B cell (primary cell): Measurements from ENCODE around the gene LHX5. TPM values are rescaled to one million over a fixed set of nuclear protein-coding genes. Genes with fewer than 3 reads are reported as not detected.

Experiments used
- ATAC-seq: fragments of 200-7000 bp; cut with Tn5 transposase; one replicate; pipeline ENCODE4 v1.10.0; 2021; ENCODE audit warnings: low read depth, mild to moderate bottlenecking, moderate number of reproducible peaks, moderate library complexity
- CTCF ChIA-PET: fragments of 350-600 bp; sonication (Branson Sonifier 250); formaldehyde crosslinking; loops from one replicate; lab custom pipeline; 2021; ENCODE audit warnings: antibody characterized with exemption, inconsistent platforms; lab: Charles Lee
- POLR2A ChIA-PET: fragments of 350-600 bp; sonication (Branson Sonifier 250); formaldehyde crosslinking; loops from one replicate; lab custom pipeline; 2021; ENCODE audit warnings: antibody characterized with exemption; lab: Charles Lee
- DNase-seq: peaks from one replicate; pipeline ENCODE4 v3.0.0; 2013
- H2AFZ ChIP-seq: 2 replicates; pipeline ENCODE4 v1.6.1; 2012; ENCODE audit warnings: mild to moderate bottlenecking, low read depth, low read length; ENCODE audit not compliant: insufficient read depth, poor library complexity, severe bottlenecking
- H3K27ac ChIP-seq, 2 donors: 1 replicate in 1 of 2; 2 replicates in 1 of 2; pipeline ENCODE4 v1.5.1; 2012 to 2013; ENCODE audit warnings: low read length in 2 of 2, mild to moderate bottlenecking in 2 of 2, moderate library complexity in 1 of 2
- H3K27me3 ChIP-seq, 4 experiments: fragments of 200-600 bp in 1 of 4; sonication (generic) in 1 of 4; replicated peaks in 1 of 4; 1 replicate in 2 of 4; 2 replicates in 2 of 4; pipeline versions ENCODE4 v1.6.1 to v1.7.0; 2013 to 2016; ENCODE audit warnings: low read length in 3 of 4, mild to moderate bottlenecking in 2 of 4, mixed read lengths in 1 of 4, moderate library complexity in 1 of 4; ENCODE audit not compliant: insufficient read depth in 4 of 4, control insufficient read depth in 3 of 4; ENCODE audit errors: control extremely low read depth in 1 of 4
- H3K36me3 ChIP-seq, 2 experiments: replicated peaks in 1 of 2; 1 replicate in 1 of 2; 2 replicates in 1 of 2; pipeline versions ENCODE4 v1.6.1 to v1.7.1; 2013; ENCODE audit warnings: low read length in 1 of 2; ENCODE audit not compliant: insufficient read depth in 2 of 2, control insufficient read depth in 1 of 2; ENCODE audit errors: control extremely low read depth in 1 of 2, extremely low read depth in 1 of 2
- H3K4me1 ChIP-seq, 2 donors: fragments of 200-600 bp in 1 of 2; sonication (generic) in 1 of 2; 1 replicate in 1 of 2; 2 replicates in 1 of 2; pipeline versions ENCODE4 v1.5.1 to v1.6.1; 2013 to 2017; ENCODE audit warnings: low read length in 2 of 2; ENCODE audit not compliant: control insufficient read depth in 2 of 2, insufficient read depth in 2 of 2
- H3K4me2 ChIP-seq: replicated peaks from 2 replicates; pipeline ENCODE3; 2012; ENCODE audit warnings: mild to moderate bottlenecking, low read depth, low read length; ENCODE audit not compliant: poor library complexity, severe bottlenecking
- H3K4me3 ChIP-seq, 5 experiments: fragments of 200-600 bp in 1 of 5; sonication (generic) in 1 of 5; 1 replicate in 3 of 5; 2 replicates in 2 of 5; pipeline versions ENCODE4 v1.5.1 to v1.7.0; 2011 to 2016; ENCODE audit warnings: low read length in 4 of 5, mild to moderate bottlenecking in 4 of 5, low read depth in 2 of 5, control low read depth in 1 of 5, moderate library complexity in 1 of 5; ENCODE audit not compliant: insufficient read depth in 1 of 5; ENCODE audit errors: control extremely low read depth in 1 of 5, extremely low read depth in 1 of 5
- H3K79me2 ChIP-seq: fragments of 200-600 bp; sonication (generic); one replicate; pipeline ENCODE4 v1.6.0; 2016; ENCODE audit warnings: low read length; ENCODE audit not compliant: control insufficient read depth, insufficient read depth
- H3K9ac ChIP-seq: fragments of 200-600 bp; sonication (generic); 2 replicates; pipeline ENCODE4 v1.6.1; 2017; ENCODE audit warnings: mild to moderate bottlenecking, low read length, moderate library complexity
- H3K9me3 ChIP-seq, 3 donors: one replicate each; pipeline versions ENCODE4 v1.6.1 to v1.7.1; 2013; ENCODE audit warnings: low read length in 2 of 3; ENCODE audit not compliant: control insufficient read depth in 2 of 3, insufficient read depth in 1 of 3; ENCODE audit errors: control extremely low read depth in 1 of 3
- H4K20me1 ChIP-seq: 2 replicates; pipeline ENCODE4 v1.6.0; 2012; ENCODE audit warnings: mild to moderate bottlenecking, low read length; ENCODE audit not compliant: insufficient read depth, control insufficient read depth, poor library complexity, severe bottlenecking
- H3K27ac Mint-ChIP-seq: one replicate; pipeline ENCODE4 v1.8.0; 2021; ENCODE audit warnings: mixed read lengths
- H3K27me3 Mint-ChIP-seq: one replicate; pipeline ENCODE4 v1.8.0; 2021; ENCODE audit warnings: mixed read lengths
- H3K4me1 Mint-ChIP-seq: one replicate; pipeline ENCODE4 v1.8.0; 2021; ENCODE audit warnings: mixed read lengths
- H3K4me3 Mint-ChIP-seq: one replicate; pipeline ENCODE4 v1.8.0; 2021; ENCODE audit warnings: mixed read lengths
- H3K9me3 Mint-ChIP-seq: one replicate; pipeline ENCODE4 v1.8.0; 2022; ENCODE audit warnings: mixed read lengths; ENCODE audit not compliant: insufficient read depth
- EZH2 ChIP-seq: IDR thresholded peaks from 2 replicates; pipeline ENCODE4 v1.6.1; 2012; ENCODE audit warnings: borderline replicate concordance, low read depth, mild to moderate bottlenecking, moderate library complexity, low read length; ENCODE audit not compliant: insufficient read depth, poor library complexity, severe bottlenecking
- WGBS: methylation state at CpG from one replicate; pipeline ENCODE4 v1.1.5; 2013; ENCODE audit warnings: missing lambda C conversion rate; ENCODE audit not compliant: insufficient coverage; 5-methylcytosine and 5-hydroxymethylcytosine counted together
- intact Hi-C: fragments of 100-400 bp; cut with micrococcal nuclease; formaldehyde crosslinking; loops from one replicate; pipeline ENCODE4 v1.10.0; 2022
- polyA plus RNA-seq: library from polyadenylated mRNA; depleted of rRNA; stranded (reverse); fragments of >200 nt; gene quantifications from 2 replicates; pipeline ENCODE4 v1.2.3, GENCODE V29; 2012
- total RNA-seq, 2 donors: library from RNA; stranded (reverse); fragments of 120-200 nt in 1 of 2; gene quantifications; 1 replicate in 1 of 2; 2 replicates in 1 of 2; pipeline versions ENCODE4 v1.2.3 to v1.2.4, GENCODE V29; 2013 to 2022
- TF ChIP-seq, protein P1 (sequence below): fragments of 200-600 bp; IDR thresholded peaks from one replicate; pipeline ENCODE4 v1.8.0; 2022; ENCODE audit warnings: antibody characterized with exemption, mild to moderate bottlenecking

Gene LHX5
- total and polyA plus RNA-seq, 2 donors (not counting 1 experiment from before 2014, with no cell fraction given) = not detected

DNA sequence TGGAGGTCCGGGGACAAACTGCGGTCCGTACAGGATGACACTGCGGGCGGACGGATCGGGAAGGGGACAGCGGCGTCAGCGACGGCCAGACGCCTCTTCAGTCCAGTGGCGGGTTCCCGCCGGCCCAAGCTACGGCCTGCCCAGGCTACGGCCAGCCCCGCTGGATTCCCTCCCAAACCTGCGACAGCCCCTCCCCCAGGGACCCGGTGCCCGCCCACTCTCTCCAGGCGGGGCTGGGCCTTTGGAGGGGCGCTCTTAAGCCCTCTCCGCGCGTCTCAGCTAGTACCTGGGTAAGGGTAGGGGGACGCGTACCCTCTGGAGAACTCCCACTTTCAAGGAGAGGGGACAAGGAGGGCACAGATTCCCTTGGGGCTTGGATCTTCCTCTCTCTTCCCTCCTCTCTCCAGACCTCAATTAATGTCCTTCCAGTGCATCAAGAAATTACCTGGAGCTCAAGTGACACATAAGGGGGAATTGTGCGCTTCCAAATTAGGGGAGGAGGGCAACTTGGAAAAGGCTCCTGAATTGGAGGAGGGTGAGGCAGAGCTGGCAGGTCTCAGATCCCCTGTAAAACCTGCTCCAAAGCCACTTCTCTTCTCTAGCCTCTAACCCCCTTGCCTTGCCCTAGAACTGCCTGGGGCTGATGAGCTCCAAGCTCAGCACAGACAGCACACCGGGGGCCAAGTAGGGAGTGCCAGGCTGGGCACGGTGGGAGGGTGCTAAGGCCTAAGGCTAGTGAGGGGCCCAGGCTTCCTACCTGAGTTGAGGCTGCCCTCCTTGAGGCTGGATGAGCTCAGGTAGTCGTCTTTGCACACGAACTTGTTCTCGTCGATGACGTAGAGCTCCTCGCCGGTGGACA, 3.1 kb downstream of the LHX5 start:
- peaks cover 0 to 98% (median 66%) of the 10 kb centered on the region in 4 experiments for H3K27me3 ChIP-seq
- no peak overlapping the region for H2AFZ ChIP-seq
- Mint-ChIP-seq H3K4me3 (peak overlapping the region; percentile 56), H3K27ac (no peak overlapping the region), H3K4me1 (peaks cover 37% of the 10 kb centered on the region), H3K27me3 (peaks cover 56% of the 10 kb centered on the region), H3K9me3 (no peaks in the 10 kb centered on the region)
- DNase-seq (peak; percentile 12), ATAC-seq (no peak)
- 6% methylated on average over 37 of the region's 38 CpGs for WGBS
- H3K4me3 ChIP-seq = peak overlapping the region in 1 of 5 experiments; percentile 37
- no peak overlapping the region for H3K27ac ChIP-seq
- peak overlapping the region; percentile 77 for H3K4me2 ChIP-seq
- H3K79me2 ChIP-seq = no peaks in the 10 kb centered on the region
- no peak for TF ChIP-seq EZH2
- TF ChIP-seq, protein P1, sequence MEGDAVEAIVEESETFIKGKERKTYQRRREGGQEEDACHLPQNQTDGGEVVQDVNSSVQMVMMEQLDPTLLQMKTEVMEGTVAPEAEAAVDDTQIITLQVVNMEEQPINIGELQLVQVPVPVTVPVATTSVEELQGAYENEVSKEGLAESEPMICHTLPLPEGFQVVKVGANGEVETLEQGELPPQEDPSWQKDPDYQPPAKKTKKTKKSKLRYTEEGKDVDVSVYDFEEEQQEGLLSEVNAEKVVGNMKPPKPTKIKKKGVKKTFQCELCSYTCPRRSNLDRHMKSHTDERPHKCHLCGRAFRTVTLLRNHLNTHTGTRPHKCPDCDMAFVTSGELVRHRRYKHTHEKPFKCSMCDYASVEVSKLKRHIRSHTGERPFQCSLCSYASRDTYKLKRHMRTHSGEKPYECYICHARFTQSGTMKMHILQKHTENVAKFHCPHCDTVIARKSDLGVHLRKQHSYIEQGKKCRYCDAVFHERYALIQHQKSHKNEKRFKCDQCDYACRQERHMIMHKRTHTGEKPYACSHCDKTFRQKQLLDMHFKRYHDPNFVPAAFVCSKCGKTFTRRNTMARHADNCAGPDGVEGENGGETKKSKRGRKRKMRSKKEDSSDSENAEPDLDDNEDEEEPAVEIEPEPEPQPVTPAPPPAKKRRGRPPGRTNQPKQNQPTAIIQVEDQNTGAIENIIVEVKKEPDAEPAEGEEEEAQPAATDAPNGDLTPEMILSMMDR = no peak
- H4K20me1 ChIP-seq = no peaks in the 10 kb centered on the region
- intact Hi-C loops = no loop called here
- H3K36me3 ChIP-seq = no peaks in the 10 kb centered on the region
- H3K4me1 ChIP-seq = peaks cover 41 to 56% of the 10 kb centered on the region in 2 donors
- POLR2A ChIA-PET = no interaction called here
- no peak overlapping the region for H3K9ac ChIP-seq
- CTCF ChIA-PET = no interaction called here
- H3K9me3 ChIP-seq = peaks cover 0 to 49% (median 0%) of the 10 kb centered on the region in 3 donors
